Suppressor macrophage (primary cell): Measurements from ENCODE around the gene CEP126.
"Not testable (repeated sequence)": the region's sequence is repeated elsewhere in the genome, so short reads cannot be mapped to it uniquely, and the experiment has no call there.

ENCODE experiments used
- DNase-seq, 4 experiments: peaks; one replicate each; pipeline ENCODE4 v3.0.0-alpha.2; 2020 to 2022

Gene CEP126

DNA sequence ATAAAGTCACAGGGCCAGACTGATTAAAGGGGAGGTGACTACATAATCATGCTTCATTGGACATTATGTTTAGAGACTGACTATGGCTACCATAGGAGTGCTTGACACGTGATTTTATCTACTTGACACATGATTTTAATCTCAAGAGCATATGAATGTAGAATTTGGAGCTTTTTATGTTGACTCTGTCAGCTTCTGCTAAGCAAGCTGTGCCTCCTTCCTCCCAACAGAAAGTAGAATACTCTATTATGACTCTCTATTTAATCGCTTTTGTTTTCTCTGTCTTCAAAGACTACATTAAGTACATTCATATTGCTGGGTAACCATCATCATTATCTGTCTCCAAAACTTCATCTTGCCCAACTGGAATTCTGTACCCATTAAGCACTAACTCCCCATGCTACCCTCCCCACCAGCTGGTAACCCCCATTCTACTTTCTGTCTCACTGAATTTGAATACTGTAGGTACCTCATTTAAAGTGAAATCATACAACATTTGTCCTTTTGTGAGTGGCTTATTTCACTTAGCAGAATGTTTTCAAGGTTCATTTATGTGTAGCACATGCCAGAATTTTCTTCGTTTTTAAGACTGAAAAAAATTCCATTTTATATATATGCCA, 26.2 kb downstream of the CEP126 start:
- no peak for DNase-seq

DNA sequence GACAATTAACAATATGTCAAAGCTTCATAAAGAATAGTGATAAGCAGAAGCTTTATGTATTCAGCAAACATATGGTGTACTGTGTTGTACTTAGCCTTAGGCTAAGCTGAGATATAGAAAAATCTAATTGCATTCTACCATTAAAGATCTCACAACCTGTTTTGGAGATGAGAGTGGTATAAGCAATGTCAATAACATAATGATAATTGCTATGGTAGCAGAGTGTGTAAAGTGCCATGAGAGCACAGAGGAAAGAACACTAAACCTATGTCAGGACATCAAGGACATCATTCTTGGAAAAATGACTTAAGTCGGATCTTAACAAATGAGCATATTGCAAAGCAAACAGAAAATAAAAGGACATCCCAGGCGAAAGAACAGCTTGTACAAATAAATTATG, 30.1 kb downstream of the CEP126 start:
- DNase-seq: no peak

- no peak for DNase-seq
Measured at GRCh38 chr11:101945448-101945847, 30.6 kb downstream of the CEP126 start.

DNA sequence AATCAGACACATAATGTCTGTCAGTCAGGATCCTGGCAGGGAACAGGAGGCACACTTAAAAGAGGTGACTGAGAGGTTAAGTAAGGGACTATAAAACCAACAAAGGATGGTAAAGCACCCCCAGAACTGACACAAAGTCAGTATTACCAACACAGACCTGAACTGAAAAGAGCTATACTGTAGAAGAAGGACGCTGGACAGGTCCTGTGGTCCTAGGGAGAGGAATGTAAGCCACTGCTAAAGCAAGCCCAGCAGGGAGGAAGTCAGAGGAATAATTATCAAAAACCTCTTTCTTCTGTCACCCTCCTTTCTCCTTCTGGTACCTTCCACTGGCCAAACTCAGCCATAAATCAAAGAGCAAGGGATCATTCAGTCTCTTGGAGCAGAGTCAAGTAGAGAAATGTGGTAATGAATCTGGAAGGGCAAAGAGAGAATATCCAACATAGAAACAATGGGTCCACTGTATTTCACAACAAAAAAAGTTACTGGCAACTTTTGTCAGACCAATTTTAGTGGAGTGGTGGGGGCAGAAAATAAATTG, 34.9 kb downstream of the CEP126 start:
- DNase-seq: no peak

GRCh38 chr11:101955278-101955677, 40.5 kb downstream of the CEP126 start:
- no peak for DNase-seq

- no peak for DNase-seq
Measured at GRCh38 chr11:101955701-101956100, 40.9 kb downstream of the CEP126 start.

DNA sequence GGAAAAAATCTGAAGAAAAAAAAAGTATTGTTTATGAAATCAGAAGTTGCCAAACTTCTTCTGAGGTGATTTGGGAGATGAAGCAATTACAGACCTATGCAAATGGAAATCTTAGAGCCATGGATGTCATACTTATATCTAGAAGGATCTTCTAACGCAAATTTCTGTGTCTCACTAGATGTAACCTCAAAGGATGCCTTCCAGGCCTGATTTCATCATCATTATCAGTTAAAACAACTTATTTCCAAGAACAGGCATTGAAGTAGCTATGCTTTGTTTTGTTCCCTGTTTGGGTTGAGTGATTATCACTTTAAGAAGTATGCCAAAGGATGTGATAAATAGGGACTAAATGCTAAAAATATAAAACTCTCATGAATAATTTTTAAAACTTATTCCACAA, 45.4 kb downstream of the CEP126 start:
- no peak for DNase-seq

- DNase-seq: not testable (repeated sequence)
Measured at GRCh38 chr11:101964200-101964599, 49.4 kb downstream of the CEP126 start.

DNA sequence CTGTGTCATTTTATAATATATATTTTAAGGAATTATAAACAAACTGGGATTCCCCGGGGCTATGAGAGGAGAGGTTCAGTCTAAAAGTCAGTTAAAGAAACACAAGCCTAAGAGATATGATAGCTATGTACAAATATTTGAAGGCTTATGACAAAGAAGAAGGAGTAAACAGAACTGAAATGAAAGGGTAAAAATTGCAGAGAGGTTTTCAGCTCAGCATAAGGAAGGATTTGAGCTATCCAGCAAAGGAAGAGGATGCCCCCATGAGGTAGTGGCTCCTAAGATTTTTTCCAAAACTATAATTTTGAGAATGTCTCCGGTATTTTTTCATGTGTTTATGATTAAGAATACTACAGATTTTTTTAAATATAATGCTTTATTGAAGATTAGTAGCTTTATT, 59.4 kb downstream of the CEP126 start:
- no peak for DNase-seq

GRCh38 chr11:101974771-101975170, 60.0 kb downstream of the CEP126 start:
- no peak for DNase-seq

- DNase-seq: no peak
Measured at GRCh38 chr11:101975734-101976133, 60.9 kb downstream of the CEP126 start.

GRCh38 chr11:101987370-101987769, 72.6 kb downstream of the CEP126 start:
- no peak for DNase-seq

DNA sequence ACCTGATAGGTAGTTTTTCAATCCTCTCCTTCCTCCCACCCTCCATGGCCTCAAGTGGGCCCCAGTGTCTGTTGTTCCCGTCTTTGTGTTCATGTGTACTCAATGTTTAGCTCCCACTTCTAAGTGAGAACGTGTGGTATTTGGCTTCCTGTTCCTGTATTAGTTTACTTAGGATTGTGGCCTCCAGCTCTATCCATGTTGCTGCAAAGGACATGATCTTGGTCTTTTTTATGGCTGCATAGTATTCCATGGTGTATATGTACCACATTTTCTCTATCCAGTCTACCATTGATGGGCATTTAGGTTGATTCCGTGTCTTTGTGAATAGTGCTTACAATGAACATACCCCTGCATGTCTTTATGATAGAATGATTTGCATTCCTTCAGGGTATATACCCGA, 78.4 kb downstream of the CEP126 start:
- DNase-seq: no peak

- DNase-seq: not testable (repeated sequence)
Measured at GRCh38 chr11:101994052-101994469, 79.3 kb downstream of the CEP126 start.

DNA sequence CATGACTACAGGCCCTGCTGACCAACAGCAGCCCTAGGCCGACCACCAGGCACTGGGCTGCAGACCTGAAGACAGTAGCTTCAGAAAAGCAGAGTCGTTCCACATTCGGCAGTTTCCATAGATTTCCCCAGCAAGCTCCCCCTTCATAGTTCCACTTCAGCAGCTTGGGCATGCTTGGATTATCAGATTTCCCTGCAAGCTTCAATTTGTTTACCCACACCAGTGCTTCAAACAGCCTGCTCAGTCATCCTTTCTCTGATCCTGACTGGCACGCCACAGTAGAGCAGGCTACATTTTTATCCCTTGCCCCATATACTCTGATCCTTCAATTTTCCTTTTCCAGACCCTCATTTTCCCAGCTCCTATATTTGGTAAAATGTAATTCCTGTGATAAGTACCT, 81.3 kb downstream of the CEP126 start:
- no peak for DNase-seq

- DNase-seq: no peak
Measured at GRCh38 chr11:102001657-102002338, 87.0 kb downstream of the CEP126 start.

DNA sequence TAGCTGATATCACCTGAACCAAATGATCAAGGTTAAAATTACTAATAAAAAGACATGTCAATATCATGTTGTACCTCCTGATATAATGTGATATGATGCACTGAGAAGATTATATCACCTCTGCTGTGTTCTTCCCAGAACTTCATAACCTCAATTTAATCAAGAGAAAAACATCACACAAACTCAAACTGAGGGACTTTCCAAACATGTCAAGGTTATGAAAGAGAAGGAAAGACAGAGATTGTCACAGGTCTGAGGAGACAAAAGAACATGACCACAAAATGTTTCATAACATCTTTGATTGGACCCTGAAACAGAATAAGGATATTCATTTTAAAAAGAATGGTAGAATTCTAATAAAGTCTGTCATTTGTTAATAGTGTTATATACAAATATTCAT, 89.4 kb downstream of the CEP126 start:
- DNase-seq: no peak

- no peak for DNase-seq
Measured at GRCh38 chr11:102005306-102005705, 90.5 kb downstream of the CEP126 start.

GRCh38 chr11:102006835-102007566, 92.2 kb downstream of the CEP126 start:
- no peak for DNase-seq

DNA sequence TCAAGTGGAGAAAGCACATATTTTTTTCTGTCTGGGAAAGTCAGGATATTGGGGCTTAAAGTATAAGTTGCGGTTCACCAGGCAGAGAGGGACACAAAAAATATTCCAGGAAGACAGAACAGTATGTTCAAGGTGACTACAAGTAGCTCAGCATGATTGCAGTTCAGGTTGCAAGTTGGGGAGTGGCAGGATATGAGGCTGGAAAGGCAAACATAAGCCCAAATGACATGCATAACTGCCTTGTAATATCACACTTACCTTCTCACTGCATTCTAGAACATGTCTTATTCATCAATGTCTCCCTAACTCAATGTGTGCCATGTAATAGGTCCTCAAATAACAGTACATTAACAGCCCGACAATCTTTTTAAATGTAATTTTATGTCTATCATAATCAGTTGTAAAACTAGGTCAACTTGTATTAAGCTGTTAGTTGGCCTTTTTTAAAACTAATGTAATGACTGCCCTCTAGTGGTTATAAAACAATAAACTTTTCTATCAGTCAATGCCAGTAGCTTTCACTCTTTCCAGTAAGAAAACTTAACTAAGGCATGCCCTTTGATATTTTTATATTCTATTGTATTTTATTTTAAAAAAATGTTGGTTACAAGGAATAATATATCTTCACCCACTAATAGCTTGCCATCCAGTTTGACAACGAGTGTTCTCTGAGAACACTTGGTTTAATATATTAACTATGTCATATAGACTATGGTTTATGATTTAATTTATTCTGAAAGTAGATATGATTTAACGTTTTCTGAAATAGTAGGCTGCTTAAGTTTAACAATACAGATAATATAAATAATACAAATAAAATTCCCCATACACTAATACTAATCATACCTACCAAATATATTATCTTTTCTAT, 93.0 kb downstream of the CEP126 start:
- DNase-seq: peak in 3 of 4 experiments; percentile 2 to 71 (median 59)

- DNase-seq: no peak
Measured at GRCh38 chr11:102010776-102011494, 96.1 kb downstream of the CEP126 start.

- DNase-seq: no peak
Measured at GRCh38 chr11:102012946-102013345, 98.1 kb downstream of the CEP126 start.
